Gastrocnemius medialis (tissue), 4 donors: ENCODE results near the gene HDAC4. TPM values are rescaled to one million over a fixed set of nuclear protein-coding genes. Genes with fewer than 3 reads are reported as not detected.
"Not testable (repeated sequence)": the region's sequence is repeated elsewhere in the genome, so short reads cannot be mapped to it uniquely, and the experiment has no call there.

Source experiments
- ATAC-seq, 2 donors: fragments of 150-250 bp; one replicate each; pipeline ENCODE4 v1.9.1; 2016
- DNase-seq, 2 donors: peaks; one replicate each; pipeline ENCODE4 v3.0.0-alpha.2; 2019
- H3K27ac ChIP-seq, 4 donors: fragments of 200-600 bp; sonication (generic); 1 replicate in 1 of 4; 2 replicates in 3 of 4; pipeline ENCODE4 v1.5.1; 2016 to 2018; ENCODE audit warnings: mild to moderate bottlenecking in 2 of 4, moderate library complexity in 1 of 4
- H3K27me3 ChIP-seq, 3 donors: fragments of 200-600 bp; sonication (generic) in 2 of 3; 1 replicate in 1 of 3; 2 replicates in 2 of 3; pipeline versions ENCODE4 v1.5.1 to v1.6.0; 2016 to 2019; ENCODE audit warnings: mild to moderate bottlenecking in 1 of 3, moderate library complexity in 1 of 3
- H3K36me3 ChIP-seq, 2 donors: fragments of 200-600 bp; sonication (generic) in 1 of 2; one replicate each; pipeline ENCODE4 v1.5.1; 2017 to 2018
- H3K4me1 ChIP-seq, 2 donors: fragments of 200-600 bp; sonication (generic) in 1 of 2; one replicate each; pipeline ENCODE4 v1.5.1; 2016 to 2017; ENCODE audit warnings: mild to moderate bottlenecking in 2 of 2
- H3K4me3 ChIP-seq, 4 donors: fragments of 200-600 bp; sonication (generic) in 3 of 4; 1 replicate in 1 of 4; 2 replicates in 3 of 4; pipeline ENCODE4 v1.5.1; 2016 to 2019; ENCODE audit warnings: mild to moderate bottlenecking in 2 of 4
- H3K9me3 ChIP-seq, 3 donors: fragments of 200-600 bp; sonication (generic) in 2 of 3; 1 replicate in 1 of 3; 2 replicates in 2 of 3; pipeline ENCODE4 v1.5.1; 2016 to 2019
- POLR2A ChIP-seq, 2 donors: fragments of 450-650 bp; IDR thresholded peaks; one replicate each; pipeline ENCODE4 v1.6.1; 2017; ENCODE audit warnings: antibody characterized with exemption in 2 of 2, mild to moderate bottlenecking in 2 of 2, moderate library complexity in 2 of 2
- in situ Hi-C, 4 donors: fragments of 200-750 bp; cut with MboI; loops; one replicate each; pipeline versions ENCODE4 v1.15.0 to v1.8.0; 2017; ENCODE audit warnings: low sequenced_read_pairs in 4 of 4
- intact Hi-C: fragments of 100-400 bp; cut with DNase I; formaldehyde crosslinking; loops from one replicate; pipeline ENCODE4 v1.15.1; 2023; ENCODE audit warnings: low total_unique reads
- total RNA-seq, 4 donors: library from RNA; depleted of rRNA; stranded (reverse); fragments of >200 nt; gene quantifications; one replicate each; pipeline versions ENCODE4 v1.1.0 to v1.2.3, GENCODE V29; 2016
- TF ChIP-seq, protein P1 (sequence below), 5 experiments: fragments of 450-650 bp in 3 of 5; fragments of 200-600 bp in 2 of 5; sonication (generic) in 2 of 5; IDR thresholded peaks in 4 of 5; conservative IDR thresholded peaks in 1 of 5; 1 replicate in 4 of 5; 2 replicates in 1 of 5; pipeline ENCODE4 v1.5.1; 2016 to 2019; ENCODE audit warnings: antibody characterized with exemption in 5 of 5, mild to moderate bottlenecking in 3 of 5, moderate library complexity in 3 of 5

Gene HDAC4
- total RNA-seq, 4 donors from 2014 or later: 23.6 to 257 (median 119) TPM

DNA sequence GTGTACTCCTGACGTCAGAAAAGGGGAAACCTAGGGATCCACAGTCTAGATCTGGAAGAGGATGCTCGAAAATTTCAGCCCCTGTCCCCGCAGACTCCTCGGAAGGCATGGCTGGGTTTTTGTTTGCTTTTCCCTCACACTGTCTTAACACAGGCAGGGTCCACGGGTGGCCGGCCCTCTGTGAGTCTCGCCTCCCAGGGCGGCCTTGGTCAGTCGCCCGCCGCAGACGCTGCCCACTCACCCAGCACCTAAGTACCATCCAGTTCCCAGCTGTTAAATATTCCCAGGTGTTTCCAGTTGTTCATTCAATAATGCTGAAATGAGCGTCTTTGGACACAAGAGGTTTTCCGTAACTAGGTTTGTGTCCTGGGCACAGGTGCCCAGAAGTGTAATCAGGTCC is 359.8 kb downstream of the HDAC4 start:
- no peak overlapping the region for H3K4me3 ChIP-seq

DNA sequence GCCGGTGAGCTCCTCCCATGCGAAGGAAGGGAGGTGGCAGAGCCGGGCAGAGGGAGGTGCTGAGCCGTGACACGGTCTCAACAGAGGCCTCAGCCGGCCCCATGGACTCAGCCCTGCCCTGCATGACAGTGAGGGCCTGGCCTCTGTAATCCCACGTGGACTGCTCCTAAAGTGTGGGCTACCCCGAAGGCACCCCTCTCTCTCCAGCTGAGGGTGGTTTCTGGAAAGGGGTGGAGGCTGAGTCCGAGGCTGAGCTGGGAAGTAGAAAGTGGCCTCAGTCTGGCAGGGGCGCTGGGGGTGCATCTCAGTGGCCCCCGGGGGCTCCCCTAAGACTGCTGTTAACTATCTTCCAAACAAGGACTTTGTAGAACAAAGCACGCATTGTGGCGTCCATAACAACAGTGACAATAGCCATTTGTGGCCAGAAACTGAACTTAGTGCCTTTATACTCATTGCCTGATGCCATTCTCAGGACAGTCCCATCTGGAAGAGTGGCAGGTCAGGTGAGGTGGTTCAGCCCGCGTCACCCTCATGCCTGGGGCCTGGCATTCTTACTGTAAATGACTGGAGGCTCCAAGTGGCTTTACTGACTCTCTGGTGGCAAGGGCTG is 360.6 kb downstream of the HDAC4 start:
- DNase-seq (no peak), ATAC-seq (peak in 1 of 2 donors; percentile 5)
- Histone ChIP-seq H3K27me3 (no peaks in the 10 kb centered on the region), H3K4me1 (peaks cover 0 to 3% of the 10 kb centered on the region in 2 donors), H3K27ac (no peak overlapping the region), H3K36me3 (no peaks in the 10 kb centered on the region), H3K4me3 (no peak overlapping the region), H3K9me3 (no peaks in the 10 kb centered on the region)
- in situ Hi-C loops (loop anchor here in 3 of 4 donors (25.0 kb wide), 3 partner anchors 847 to 1097 kb away; partner anchors contain the start of genes COPS9 (in 1 of the 3) and OTOS (in 1 of the 3)), intact Hi-C loops (no loop called here)
- TF ChIP-seq, protein P1, sequence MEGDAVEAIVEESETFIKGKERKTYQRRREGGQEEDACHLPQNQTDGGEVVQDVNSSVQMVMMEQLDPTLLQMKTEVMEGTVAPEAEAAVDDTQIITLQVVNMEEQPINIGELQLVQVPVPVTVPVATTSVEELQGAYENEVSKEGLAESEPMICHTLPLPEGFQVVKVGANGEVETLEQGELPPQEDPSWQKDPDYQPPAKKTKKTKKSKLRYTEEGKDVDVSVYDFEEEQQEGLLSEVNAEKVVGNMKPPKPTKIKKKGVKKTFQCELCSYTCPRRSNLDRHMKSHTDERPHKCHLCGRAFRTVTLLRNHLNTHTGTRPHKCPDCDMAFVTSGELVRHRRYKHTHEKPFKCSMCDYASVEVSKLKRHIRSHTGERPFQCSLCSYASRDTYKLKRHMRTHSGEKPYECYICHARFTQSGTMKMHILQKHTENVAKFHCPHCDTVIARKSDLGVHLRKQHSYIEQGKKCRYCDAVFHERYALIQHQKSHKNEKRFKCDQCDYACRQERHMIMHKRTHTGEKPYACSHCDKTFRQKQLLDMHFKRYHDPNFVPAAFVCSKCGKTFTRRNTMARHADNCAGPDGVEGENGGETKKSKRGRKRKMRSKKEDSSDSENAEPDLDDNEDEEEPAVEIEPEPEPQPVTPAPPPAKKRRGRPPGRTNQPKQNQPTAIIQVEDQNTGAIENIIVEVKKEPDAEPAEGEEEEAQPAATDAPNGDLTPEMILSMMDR (IDR thresholded peaks at IDR 0.05 in 4 of 5, conservative IDR thresholded peaks at IDR 0.05 in 1 of 5): no peak
- no peak for TF ChIP-seq POLR2A (IDR thresholded peaks at IDR 0.05)

More for the DNA sequence above, 359.8 kb downstream of the HDAC4 start:
- no peak for TF ChIP-seq POLR2A (IDR thresholded peaks at IDR 0.05)
- TF ChIP-seq, protein P1 (IDR thresholded peaks at IDR 0.05 in 4 of 5, conservative IDR thresholded peaks at IDR 0.05 in 1 of 5): no peak
- no peak for DNase-seq
- Histone ChIP-seq H3K27ac (no peak overlapping the region), H3K4me1 (no peaks in the 10 kb centered on the region), H3K27me3 (no peaks in the 10 kb centered on the region), H3K36me3 (no peaks in the 10 kb centered on the region), H3K9me3 (no peaks in the 10 kb centered on the region)
- ATAC-seq: no peak
- intact Hi-C loops (no loop called here), in situ Hi-C loops (loop anchor here in 3 of 4 donors (25.0 kb wide), 3 partner anchors 846 to 1096 kb away; partner anchors contain the start of genes COPS9 (in 1 of the 3) and OTOS (in 1 of the 3))

DNA sequence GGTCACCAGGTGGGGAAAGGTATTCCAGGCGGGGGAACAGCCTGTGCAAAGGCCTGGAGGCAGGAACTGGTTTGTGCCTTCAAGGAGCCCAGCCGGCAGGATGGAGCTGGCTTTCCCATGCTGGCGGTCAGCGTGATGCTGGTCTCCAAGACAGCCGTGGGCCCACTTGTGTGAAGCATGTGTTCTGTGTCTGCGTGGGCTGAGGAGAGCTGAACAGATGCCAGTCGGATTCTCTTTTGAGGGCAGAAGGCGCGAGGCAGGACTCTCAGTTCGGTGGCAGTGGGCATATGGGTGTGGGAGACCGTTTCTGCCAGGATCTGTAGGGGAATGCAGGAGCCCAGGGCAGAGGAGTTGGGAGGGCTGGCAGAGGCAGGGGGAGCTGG is 361.4 kb downstream of the HDAC4 start:
- H3K4me1 ChIP-seq: peaks cover 5 to 10% of the 10 kb centered on the region in 2 donors
- in situ Hi-C loops (loop anchor here (10.0 to 25.0 kb wide), 5 partner anchors 845 to 1098 kb away; partner anchors contain the start of genes COPS9 (in 1 of the 4) and OTOS (in 1 of the 4)), intact Hi-C loops (no loop called here)
- ATAC-seq (no peak), DNase-seq (no peak)
- no peak overlapping the region for H3K4me3 ChIP-seq
- TF ChIP-seq, protein P1 (IDR thresholded peaks at IDR 0.05 in 4 of 5, conservative IDR thresholded peaks at IDR 0.05 in 1 of 5): no peak
- no peak for TF ChIP-seq POLR2A (IDR thresholded peaks at IDR 0.05)
- H3K9me3 ChIP-seq: no peaks in the 10 kb centered on the region
- H3K36me3 ChIP-seq: no peaks in the 10 kb centered on the region
- H3K27me3 ChIP-seq: no peaks in the 10 kb centered on the region
- H3K27ac ChIP-seq: no peak overlapping the region

DNA sequence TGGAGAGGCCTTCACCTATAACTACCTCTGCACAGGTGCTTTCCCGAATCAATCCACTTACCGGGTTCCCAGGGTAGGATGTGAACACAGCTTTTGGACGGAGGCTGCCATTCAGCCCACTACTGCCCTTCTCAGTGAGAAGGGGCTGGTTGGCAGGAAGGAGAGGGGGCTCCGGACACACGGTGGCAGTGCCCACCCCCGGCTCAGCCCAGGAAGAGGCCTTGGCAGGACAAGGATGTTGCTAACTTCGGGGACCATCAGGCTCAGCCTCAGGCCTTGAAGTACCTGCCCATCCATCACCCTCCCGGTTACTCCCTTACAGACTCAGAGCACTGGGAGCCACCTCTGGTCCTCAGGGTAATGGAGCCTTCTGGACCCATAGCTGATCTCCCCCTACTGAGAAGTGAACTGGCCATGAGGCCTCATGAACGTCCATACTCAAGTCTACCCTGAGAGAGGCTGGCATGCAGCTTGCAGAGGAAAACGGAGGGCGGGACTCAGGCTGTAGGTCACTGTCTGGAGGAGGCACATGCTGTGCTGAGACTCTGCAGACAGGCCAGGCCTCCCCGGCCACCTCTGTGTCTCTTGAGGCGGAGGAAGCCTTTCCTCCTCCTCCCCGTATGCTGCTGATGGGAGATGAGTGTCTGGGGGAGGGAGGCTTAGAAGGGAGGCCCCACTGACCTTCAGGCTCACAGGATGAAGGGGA is 361.9 kb downstream of the HDAC4 start:
- Histone ChIP-seq H3K4me1 (peaks cover 5 to 10% of the 10 kb centered on the region in 2 donors), H3K27me3 (no peaks in the 10 kb centered on the region), H3K4me3 (no peak overlapping the region), H3K36me3 (no peaks in the 10 kb centered on the region), H3K27ac (no peak overlapping the region), H3K9me3 (no peaks in the 10 kb centered on the region)
- in situ Hi-C loops (loop anchor here (10.0 to 25.0 kb wide), 5 partner anchors 846 to 1098 kb away; partner anchors contain the start of genes COPS9 (in 1 of the 4) and OTOS (in 1 of the 4)), intact Hi-C loops (no loop called here)
- DNase-seq (no peak), ATAC-seq (no peak)
- TF ChIP-seq POLR2A (IDR thresholded peaks at IDR 0.05): no peak
- TF ChIP-seq, protein P1 (IDR thresholded peaks at IDR 0.05 in 4 of 5, conservative IDR thresholded peaks at IDR 0.05 in 1 of 5): no peak

DNA sequence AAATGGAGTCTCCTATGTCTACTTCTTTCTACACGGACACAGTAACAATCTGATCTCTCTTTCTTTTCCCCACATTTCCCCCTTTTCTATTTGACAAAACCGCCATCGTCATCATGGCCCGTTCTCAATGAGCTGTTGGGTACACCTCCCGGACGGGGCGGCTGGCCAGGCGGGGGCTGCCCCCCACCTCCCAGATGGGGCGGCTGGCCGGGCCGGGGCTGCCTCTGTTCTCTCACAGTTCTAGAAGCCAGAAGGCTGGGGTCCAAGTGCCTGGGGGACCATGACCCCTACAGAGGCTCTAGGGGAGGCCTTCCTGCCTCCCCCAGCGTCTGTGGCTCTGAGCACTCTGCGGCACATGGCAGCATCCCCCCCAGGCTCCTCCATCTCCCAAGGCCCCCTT is 362.5 kb downstream of the HDAC4 start:
- H3K4me1 ChIP-seq: peaks cover 5 to 10% of the 10 kb centered on the region in 2 donors
- intact Hi-C loops, H3K27ac ChIP-seq, H3K36me3 ChIP-seq, ATAC-seq, H3K4me3 ChIP-seq, H3K27me3 ChIP-seq, DNase-seq, H3K9me3 ChIP-seq: not testable (repeated sequence)
- in situ Hi-C loops: loop anchor here (10.0 to 25.0 kb wide), 5 partner anchors 847 to 1099 kb away; partner anchors contain the start of genes COPS9 (in 1 of the 4) and OTOS (in 1 of the 4)
